ENCODE results near the gene MFSD11.
A peak's percentile ranks its signal among the peaks of the same experiment; 100 is the strongest.
"Not testable (repeated sequence)": the region's sequence is repeated elsewhere in the genome, so short reads cannot be mapped to it uniquely, and the experiment has no call there.

The MFSD11 gene

GRCh38 chr17:76726776-76727718 is 10.9 kb upstream of the MFSD11 start, which contains the start of gene METTL23:
TSS of gene METTL23 (plus strand) at chr17:76726839. CDS start at chr17:76729711, 2,872 bp downstream.
- peak; percentile 81 for DNase-seq (ENCODE audit: low spot score)

GRCh38 chr17:76727745-76728456 is 10.0 kb upstream of the MFSD11 start:
- DNase-seq (ENCODE audit: low spot score): no peak

GRCh38 chr17:76731800-76732733 is 5.9 kb upstream of the MFSD11 start:
- not testable (repeated sequence) for DNase-seq (ENCODE audit: low spot score)

GRCh38 chr17:76732734-76733617 is 4.9 kb upstream of the MFSD11 start:
- no peak for DNase-seq (ENCODE audit: low spot score)

- DNase-seq (ENCODE audit: low spot score): no peak
These were observed 4.3 kb upstream of the MFSD11 start for GRCh38 chr17:76733618-76733957.

GRCh38 chr17:76734080-76734840 is 3.7 kb upstream of the MFSD11 start:
- no peak for DNase-seq (ENCODE audit: low spot score)

GRCh38 chr17:76735006-76735405 is 2.9 kb upstream of the MFSD11 start:
- no peak for DNase-seq (ENCODE audit: low spot score)

- DNase-seq (ENCODE audit: low spot score): no peak
These were observed 2.2 kb upstream of the MFSD11 start for GRCh38 chr17:76735586-76736348.

GRCh38 chr17:76736349-76737081 is 1.4 kb upstream of the MFSD11 start:
- peak; percentile 75 for DNase-seq (ENCODE audit: low spot score)

GRCh38 chr17:76737082-76737675 is 740 bp upstream of the MFSD11 start, which contains the start of gene SRSF2:
TSS of gene SRSF2 (minus strand) at chr17:76737331. CDS start at chr17:76737160, 171 bp downstream.
- DNase-seq (ENCODE audit: low spot score): peak; percentile 98

GRCh38 chr17:76738468-76738850 is 540 bp downstream of the MFSD11 start:
- DNase-seq (ENCODE audit: low spot score): no peak

- DNase-seq (ENCODE audit: low spot score): not testable (repeated sequence)
These were observed 1.7 kb downstream of the MFSD11 start for GRCh38 chr17:76739568-76740115.

GRCh38 chr17:76740329-76741118 is 2.6 kb downstream of the MFSD11 start:
- DNase-seq (ENCODE audit: low spot score): no peak

- no peak for DNase-seq (ENCODE audit: low spot score)
These were observed 5.0 kb downstream of the MFSD11 start for GRCh38 chr17:76742958-76743357.

- no peak for DNase-seq (ENCODE audit: low spot score)
These were observed 6.8 kb downstream of the MFSD11 start for GRCh38 chr17:76744747-76745146.

- DNase-seq (ENCODE audit: low spot score): not testable (repeated sequence)
These were observed 7.9 kb downstream of the MFSD11 start for GRCh38 chr17:76745785-76746184.
